M059J (cell line): ENCODE data around the gene RIC1. TPM values are rescaled to one million over a fixed set of nuclear protein-coding genes. Genes with fewer than 3 reads are reported as not detected.
"Not testable (repeated sequence)": the region's sequence is repeated elsewhere in the genome, so short reads cannot be mapped to it uniquely, and the experiment has no call there.

Experiments
- DNase-seq: peaks from one replicate; pipeline ENCODE4 v3.0.0-alpha.2; 2012; ENCODE audit warnings: low read depth
- total RNA-seq: library from RNA; depleted of rRNA; stranded (reverse); fragments of >200 nt; shearing (Covaris generic); gene quantifications from 2 replicates; pipeline ENCODE4 v1.2.3, GENCODE V29; 2014

Gene RIC1
- total RNA-seq, 1 experiment from 2014 or later = 27.0 TPM

- no peak for DNase-seq
These were observed 158.9 kb downstream of the RIC1 start for GRCh38 chr9:5787759-5788302.

DNA sequence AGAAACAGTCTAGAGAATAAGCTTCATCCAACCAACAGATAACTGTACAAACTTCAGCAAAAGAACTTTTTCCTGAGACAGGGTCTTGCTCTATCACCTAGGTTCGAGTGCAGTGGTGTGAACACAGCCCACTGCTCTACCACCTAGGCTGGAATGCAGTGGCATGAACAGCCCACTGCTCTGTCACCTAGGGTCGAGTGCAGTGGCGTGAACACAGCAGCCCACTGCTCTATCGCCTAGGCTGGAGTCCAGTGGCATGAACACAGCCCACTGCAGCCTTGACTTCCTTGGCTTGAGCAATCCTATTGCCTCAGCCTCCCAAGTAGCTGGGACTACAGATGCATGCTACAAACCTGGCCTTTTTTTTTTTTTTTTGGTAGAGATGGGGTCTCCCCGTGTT lies 160.6 kb downstream of the RIC1 start:
- DNase-seq = no peak

- no peak for DNase-seq
These were observed 162.0 kb downstream of the RIC1 start for GRCh38 chr9:5790923-5791322.

GRCh38 chr9:5791870-5792269 lies 163.0 kb downstream of the RIC1 start:
- DNase-seq = no peak

- DNase-seq = no peak
These were observed 164.9 kb downstream of the RIC1 start for GRCh38 chr9:5793812-5794211.

DNA sequence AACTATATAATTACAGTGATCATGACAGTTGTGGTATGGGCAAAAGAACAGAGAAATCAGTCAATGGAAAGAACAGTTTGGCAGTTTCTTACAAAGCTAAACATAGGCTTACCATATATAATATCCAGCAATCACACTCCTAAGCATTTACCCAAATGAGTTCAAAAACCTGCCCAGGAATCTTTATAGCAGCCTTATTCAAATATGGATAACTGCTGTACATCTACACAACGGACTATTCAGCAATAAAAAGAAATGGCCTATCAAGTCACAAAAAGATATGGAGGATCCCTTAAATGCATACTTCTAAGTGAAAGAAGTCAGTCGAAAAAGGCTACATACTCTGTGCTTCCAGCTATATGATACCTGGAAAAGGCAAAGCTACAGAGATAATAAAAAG lies 167.4 kb downstream of the RIC1 start:
- no peak for DNase-seq

GRCh38 chr9:5798581-5798980 lies 169.7 kb downstream of the RIC1 start:
- DNase-seq = no peak

DNA sequence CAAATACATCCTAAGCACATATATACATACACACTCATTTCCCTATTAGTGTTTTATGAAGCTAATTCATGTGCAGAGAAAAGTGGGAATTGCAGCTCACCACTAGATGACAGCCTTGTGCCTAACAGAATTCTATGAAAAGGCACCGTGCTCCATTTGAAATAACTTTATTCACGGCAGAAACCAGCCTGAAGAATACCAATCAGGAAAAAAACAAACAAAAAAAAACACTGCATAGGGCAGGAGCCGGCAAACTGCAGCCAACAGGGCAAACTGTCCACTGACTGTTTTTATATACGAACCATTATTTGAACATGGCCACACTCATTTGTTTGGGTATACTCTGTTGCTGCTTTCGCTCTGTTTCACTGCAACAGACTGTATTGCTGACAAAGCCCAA lies 170.4 kb downstream of the RIC1 start:
- DNase-seq = peak; percentile 62

- not testable (repeated sequence) for DNase-seq
These were observed 171.5 kb downstream of the RIC1 start for GRCh38 chr9:5800378-5800777.

DNA sequence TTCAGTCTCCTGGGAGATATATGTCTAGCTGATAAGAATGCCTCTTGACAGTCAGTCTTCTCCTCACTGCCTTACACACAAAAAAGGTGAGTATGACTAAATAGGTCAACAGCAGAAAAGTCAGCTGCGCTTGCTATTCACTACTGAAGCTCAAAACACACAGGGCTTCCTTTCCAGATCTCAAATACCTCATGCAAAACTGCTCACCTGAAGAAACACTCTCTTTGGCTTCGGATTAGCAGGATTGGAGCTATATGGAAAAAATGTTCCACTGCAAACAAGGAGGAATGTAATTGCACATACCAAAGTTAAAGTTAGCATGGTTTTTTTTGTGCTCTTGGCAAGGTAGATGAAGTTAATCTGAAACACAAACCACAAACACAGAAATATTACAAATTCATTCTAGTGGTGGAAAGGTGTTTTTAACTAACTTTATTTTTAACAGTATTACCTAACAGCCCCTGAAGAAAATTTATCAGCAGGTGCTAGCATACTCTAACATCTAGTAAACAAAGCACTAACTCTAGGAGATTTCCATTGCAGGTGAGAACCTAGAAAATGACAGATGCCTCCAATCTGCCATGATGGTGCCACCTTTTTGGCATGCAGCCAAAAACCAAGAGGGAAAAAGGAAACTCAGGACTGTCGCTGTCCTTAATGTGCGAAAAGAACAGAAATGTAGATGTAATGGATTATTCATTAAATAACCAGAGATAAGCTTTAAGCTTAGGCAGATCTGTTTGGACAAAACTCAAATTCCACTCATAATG lies 172.2 kb downstream of the RIC1 start:
- DNase-seq = peak; percentile 14

- DNase-seq = peak; percentile 26
These were observed 172.8 kb downstream of the RIC1 start for GRCh38 chr9:5801739-5802113.

DNA sequence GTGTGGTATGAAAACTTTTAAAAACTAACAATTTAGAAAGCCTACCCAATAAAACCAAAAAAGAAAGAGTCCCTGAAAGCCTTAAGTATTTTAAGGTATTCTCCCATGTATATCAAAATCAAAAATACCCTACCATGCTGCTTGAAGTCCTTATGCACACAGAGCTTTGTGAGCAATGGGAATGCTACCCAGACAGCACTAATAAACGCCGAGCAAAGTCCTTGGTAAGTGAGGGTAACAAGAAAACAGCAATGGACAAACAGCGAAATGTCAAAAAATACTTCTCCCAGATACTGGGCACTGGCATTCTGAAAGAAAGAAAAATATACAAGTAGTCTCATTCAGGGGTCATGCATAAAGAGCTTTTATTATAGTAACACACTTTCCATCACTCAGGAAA lies 176.6 kb downstream of the RIC1 start:
- DNase-seq = no peak

DNA sequence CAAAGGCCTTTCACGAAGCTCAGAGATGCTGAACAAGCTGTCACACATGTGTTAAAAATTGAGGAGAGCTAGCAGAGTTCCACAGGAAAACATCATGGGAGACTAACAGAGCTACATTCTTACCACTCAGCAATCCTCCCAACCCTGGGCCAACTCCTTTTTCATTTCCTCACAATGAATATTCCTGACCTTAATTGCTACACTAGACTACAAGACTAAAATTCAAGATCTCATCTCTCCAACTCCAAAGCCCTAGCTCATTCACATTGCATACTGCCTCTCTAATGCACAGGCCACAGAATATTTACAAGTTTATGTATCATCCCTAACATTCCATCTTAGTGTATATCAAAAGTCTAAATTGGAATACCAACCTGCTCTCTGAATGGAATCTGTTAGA lies 182.8 kb downstream of the RIC1 start:
- no peak for DNase-seq

GRCh38 chr9:5813824-5814223 lies 184.9 kb downstream of the RIC1 start:
- DNase-seq = no peak

DNA sequence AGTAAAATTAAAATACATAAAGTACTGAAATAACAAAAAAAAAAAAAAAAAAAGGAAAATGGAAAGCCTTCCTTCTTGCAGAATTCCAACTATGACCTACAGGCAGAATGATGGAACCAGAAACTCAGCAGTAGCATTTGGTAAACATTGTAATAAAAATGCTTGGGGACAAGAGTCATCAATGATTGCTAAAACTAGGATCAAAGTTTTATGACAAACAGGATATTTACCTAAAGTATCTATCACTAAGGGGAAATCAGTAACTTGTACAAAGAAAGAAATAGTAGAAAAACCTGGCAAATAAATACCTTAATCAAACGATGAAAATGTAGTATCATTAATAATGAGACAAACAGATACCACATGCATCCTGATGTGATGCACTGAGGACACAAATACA lies 186.6 kb downstream of the RIC1 start:
- no peak for DNase-seq

DNA sequence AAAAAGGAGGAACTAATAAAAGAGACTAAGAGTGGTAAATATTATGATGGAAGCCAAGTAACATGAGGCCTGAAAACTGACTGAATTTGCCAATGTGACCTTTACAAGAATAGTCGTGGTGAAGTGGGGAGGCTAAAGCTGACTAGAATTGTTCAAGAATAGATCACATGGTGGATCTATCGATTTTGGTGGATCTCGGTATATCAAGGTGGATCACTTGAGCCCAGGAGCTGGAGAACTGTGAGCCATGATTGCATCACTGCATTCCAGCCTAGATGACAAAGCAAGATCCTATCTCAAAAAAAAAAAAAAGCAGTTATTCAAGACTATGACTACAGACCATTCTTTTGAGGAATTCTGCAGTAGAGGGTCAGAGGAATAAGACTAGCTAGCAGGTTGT lies 189.0 kb downstream of the RIC1 start:
- DNase-seq = peak; percentile 84

- DNase-seq = peak; percentile 16
These were observed 189.7 kb downstream of the RIC1 start for GRCh38 chr9:5818424-5819142.

DNA sequence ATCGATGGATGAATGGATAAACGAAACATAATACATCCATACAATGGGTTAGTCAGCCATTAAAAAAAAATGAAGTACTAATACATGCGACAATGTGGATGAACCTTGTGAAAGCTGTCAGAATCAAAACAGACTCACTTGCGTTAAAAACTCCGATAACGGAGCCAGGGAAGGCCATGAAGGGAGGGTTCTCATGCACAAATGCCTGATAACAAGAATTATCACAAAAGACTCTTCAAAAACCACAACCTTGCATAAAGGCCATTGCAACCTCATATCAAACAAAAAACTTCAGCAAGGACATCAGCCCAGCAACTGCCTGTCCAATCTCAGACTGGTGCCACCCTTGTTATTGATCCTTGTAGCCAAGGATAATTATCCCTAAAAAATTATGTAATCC lies 190.3 kb downstream of the RIC1 start:
- DNase-seq = no peak

DNA sequence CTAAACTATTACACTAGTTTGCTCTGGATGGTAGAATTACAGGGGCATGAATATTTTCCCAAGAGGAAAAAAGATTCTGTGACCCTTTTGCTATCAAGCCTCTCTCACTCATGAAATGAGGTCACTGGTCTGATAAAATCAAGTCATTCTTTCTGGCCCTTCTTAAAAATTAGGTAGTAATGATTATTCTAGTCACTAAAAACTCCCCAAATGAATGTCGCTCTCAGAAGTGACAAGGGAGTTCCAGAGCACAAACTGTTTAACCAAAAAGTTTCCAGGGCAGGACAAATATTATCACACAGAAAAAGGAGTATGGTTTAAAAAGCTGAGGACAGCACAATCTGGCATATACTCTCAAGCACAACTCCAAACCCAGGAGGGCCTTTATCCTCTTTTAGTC lies 191.5 kb downstream of the RIC1 start:
- DNase-seq = no peak

- no peak for DNase-seq
These were observed 196.3 kb downstream of the RIC1 start for GRCh38 chr9:5825223-5825622.
